GM13977 (cell line): ENCODE results near the gene PCDHA7.
"Not testable (repeated sequence)": the region's sequence is repeated elsewhere in the genome, so short reads cannot be mapped to it uniquely, and the experiment has no call there.

Experiments used
- DNase-seq: peaks from one replicate; pipeline ENCODE4 v3.0.0; 2012; ENCODE audit warnings: low spot score
- CTCF ChIP-seq: IDR thresholded peaks from 2 replicates; pipeline ENCODE4 v1.5.1; 2012; ENCODE audit warnings: mild to moderate bottlenecking, control low read depth; ENCODE audit not compliant: insufficient read depth; ENCODE audit errors: extremely low read depth, missing control alignments
- in situ Hi-C: fragments of 300-500 bp; cut with MboI; formaldehyde crosslinking; loops from one replicate; pipeline ENCODE4 v1.12.0; 2022; ENCODE audit warnings: low sequenced_read_pairs, low pct_unique_long_range_greater_than_20kb, mixed read lengths, inconsistent platforms; ENCODE audit not compliant: unreplicated experiment

Gene PCDHA7

GRCh38 chr5:140808889-140809291, 25.2 kb upstream of the PCDHA7 start:
- DNase-seq, result no peak
- in situ Hi-C loops, result no loop called here
- no peak for TF ChIP-seq CTCF

DNA sequence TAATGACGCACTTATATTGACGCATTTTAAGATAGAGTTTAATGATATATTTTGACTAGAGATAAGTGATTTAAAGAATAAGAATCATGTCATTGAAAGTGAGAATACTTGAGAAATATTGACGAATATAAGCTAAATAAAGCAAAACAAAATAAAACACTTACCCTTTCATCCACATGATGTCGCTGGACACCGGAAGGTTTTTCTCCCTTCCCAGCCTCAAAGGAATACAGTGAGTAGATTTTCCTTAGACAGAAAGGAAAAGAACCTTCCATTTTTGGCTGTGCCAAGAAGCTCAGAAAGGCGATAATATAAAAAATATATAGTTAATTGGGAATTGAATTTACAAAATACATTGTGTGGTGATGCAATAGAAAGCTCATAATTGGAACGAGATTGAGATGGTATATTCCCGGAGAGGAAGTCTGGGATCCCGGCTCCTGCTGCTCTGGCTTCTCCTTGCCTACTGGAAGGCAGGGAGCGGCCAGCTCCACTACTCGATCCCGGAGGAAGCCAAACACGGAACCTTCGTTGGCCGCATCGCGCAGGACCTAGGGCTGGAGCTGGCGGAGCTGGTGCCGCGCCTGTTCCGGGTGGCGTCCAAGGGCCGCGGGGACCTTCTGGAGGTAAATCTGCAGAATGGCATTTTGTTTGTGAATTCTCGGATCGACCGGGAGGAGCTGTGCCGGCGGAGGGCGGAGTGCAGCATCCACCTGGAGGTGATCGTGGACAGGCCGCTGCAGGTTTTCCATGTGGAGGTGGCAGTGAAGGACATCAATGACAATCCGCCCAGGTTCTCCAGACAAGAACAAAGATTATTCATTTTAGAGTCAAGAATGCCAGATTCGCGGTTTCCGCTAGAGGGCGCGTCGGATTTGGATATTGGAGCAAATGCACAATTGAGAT, 12.4 kb upstream of the PCDHA7 start, which contains the start of gene PCDHA5:
Gene PCDHA5 (plus strand): TSS at position 239 of the 906 bp plus-strand sequence.
- in situ Hi-C loops, result no loop called here
- TF ChIP-seq CTCF, result peak; percentile 27
- no peak for DNase-seq

DNA sequence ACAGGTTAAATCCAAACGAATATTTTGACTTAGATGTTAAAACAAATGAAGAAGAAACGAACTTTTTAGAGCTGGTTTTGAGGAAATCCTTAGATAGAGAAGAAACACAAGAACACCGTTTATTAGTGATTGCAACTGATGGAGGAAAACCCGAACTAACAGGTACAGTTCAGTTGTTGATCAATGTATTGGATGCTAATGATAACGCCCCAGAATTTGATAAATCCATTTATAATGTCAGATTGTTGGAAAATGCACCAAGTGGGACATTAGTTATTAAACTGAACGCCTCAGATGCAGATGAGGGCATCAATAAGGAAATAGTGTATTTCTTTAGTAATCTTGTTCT, 11.8 kb upstream of the PCDHA7 start:
- DNase-seq, result no peak
- no peak for TF ChIP-seq CTCF
- in situ Hi-C loops, result no loop called here

DNA sequence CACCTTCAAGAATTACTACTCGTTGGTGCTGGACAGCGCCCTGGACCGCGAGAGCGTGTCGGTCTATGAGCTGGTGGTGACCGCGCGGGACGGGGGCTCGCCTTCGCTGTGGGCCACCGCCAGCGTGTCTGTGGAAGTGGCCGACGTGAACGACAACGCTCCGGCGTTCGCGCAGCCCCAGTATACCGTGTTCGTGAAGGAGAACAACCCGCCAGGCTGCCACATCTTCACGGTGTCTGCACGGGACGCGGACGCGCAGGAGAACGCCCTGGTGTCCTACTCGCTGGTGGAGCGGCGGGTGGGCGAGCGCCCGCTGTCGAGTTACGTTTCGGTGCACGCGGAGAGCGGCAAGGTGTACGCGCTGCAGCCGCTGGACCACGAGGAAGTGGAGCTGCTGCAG, 11.1 kb upstream of the PCDHA7 start:
- in situ Hi-C loops, DNase-seq: not testable (repeated sequence)

- TF ChIP-seq CTCF, result no peak
- DNase-seq, result no peak
- in situ Hi-C loops, result no loop called here
These were observed 10.6 kb upstream of the PCDHA7 start for GRCh38 chr5:140823475-140823874.

DNA sequence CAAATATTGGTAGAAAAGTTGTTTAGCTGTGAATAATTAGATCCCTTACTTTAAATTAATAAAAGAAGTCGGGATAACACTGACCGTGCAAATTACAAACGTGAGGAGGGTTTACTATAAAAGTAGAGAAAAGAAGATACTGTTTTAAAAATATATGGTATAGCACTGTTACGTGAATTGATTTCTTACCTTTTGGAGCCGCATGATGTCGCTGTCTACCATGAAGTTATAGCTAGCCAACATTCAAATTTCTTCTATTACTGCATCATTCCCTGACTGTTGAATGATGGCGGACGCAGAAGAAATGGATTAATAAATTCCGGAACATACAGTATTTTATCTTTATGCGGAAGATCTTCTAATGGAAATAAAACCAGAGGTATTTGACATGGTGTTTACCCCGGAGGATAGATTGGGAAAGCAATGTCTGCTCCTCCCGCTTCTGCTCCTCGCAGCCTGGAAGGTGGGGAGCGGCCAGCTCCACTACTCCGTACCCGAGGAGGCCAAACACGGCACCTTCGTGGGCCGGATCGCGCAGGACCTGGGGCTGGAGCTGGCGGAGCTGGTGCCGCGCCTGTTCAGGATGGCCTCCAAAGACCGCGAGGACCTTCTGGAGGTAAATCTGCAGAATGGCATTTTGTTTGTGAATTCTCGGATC, 6.2 kb upstream of the PCDHA7 start, which contains the start of gene PCDHA6:
Gene PCDHA6 (plus strand): TSS at position 257 of the 658 bp plus-strand sequence. CDS start 132 bp downstream, at position 389.
- TF ChIP-seq CTCF, result no peak
- DNase-seq, result no peak
- in situ Hi-C loops, result no loop called here

DNA sequence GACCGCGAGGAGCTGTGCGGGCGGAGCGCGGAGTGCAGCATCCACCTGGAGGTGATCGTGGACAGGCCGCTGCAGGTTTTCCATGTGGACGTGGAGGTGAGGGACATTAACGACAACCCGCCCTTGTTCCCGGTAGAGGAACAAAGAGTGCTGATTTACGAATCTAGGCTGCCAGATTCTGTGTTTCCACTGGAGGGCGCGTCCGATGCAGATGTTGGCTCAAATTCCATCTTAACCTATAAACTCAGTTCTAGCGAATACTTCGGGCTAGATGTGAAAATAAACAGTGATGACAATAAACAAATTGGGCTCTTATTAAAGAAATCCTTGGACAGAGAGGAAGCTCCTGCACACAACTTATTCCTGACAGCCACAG, 5.7 kb upstream of the PCDHA7 start:
- no peak for DNase-seq
- no peak for TF ChIP-seq CTCF
- in situ Hi-C loops, result no loop called here

GRCh38 chr5:140829511-140830501, 4.3 kb upstream of the PCDHA7 start:
- DNase-seq, in situ Hi-C loops: not testable (repeated sequence)

- in situ Hi-C loops, DNase-seq: not testable (repeated sequence)
These were observed 455 bp downstream of the PCDHA7 start for GRCh38 chr5:140834439-140835008.
